Endodermal cell (in vitro differentiated cells): ENCODE results near the gene ARL6IP1. TPM values are rescaled to one million over a fixed set of nuclear protein-coding genes. Genes with fewer than 3 reads are reported as not detected.

Experiments
- DNase-seq: peaks from one replicate; pipeline ENCODE4 v3.0.0-alpha.2; 2017
- H3K27ac ChIP-seq: 2 replicates; pipeline ENCODE4 v1.5.1; 2013; ENCODE audit warnings: mild to moderate bottlenecking, low read depth, low read length, moderate library complexity
- H3K27me3 ChIP-seq: 2 replicates; pipeline ENCODE4 v1.6.1; 2013; ENCODE audit warnings: mild to moderate bottlenecking, low read length, moderate library complexity; ENCODE audit not compliant: insufficient read depth, control insufficient read depth, poor library complexity, severe bottlenecking
- H3K36me3 ChIP-seq: 2 replicates; pipeline ENCODE4 v1.7.0; 2013; ENCODE audit warnings: mild to moderate bottlenecking, low read length, moderate library complexity; ENCODE audit not compliant: control insufficient read depth, insufficient read depth
- H3K4me1 ChIP-seq: one replicate; pipeline ENCODE4 v1.7.0; 2013; ENCODE audit warnings: low read length; ENCODE audit not compliant: control insufficient read depth, insufficient read depth
- H3K4me3 ChIP-seq: 2 replicates; pipeline ENCODE4 v1.5.1; 2013; ENCODE audit warnings: mild to moderate bottlenecking, low read length, moderate library complexity
- H3K9ac ChIP-seq: 2 replicates; pipeline ENCODE4 v1.6.1; 2013; ENCODE audit warnings: mild to moderate bottlenecking, low read length, moderate library complexity; ENCODE audit not compliant: poor library complexity, severe bottlenecking; ENCODE audit errors: extremely low read depth
- H3K9me3 ChIP-seq: 2 replicates; pipeline ENCODE4 v1.6.1; 2013; ENCODE audit warnings: mild to moderate bottlenecking, low read length, moderate library complexity; ENCODE audit not compliant: control insufficient read depth
- H3K27ac Mint-ChIP-seq: 2 replicates; pipeline ENCODE4 v1.8.0; 2020; ENCODE audit warnings: mixed read lengths
- H3K27me3 Mint-ChIP-seq: 2 replicates; pipeline ENCODE4 v1.8.0; 2021; ENCODE audit warnings: mild to moderate bottlenecking, mixed read lengths; ENCODE audit not compliant: insufficient read depth
- H3K36me3 Mint-ChIP-seq: 2 replicates; pipeline ENCODE4 v1.8.0; 2020; ENCODE audit warnings: low read depth, mixed read lengths
- H3K4me1 Mint-ChIP-seq: 2 replicates; pipeline ENCODE4 v1.8.0; 2020; ENCODE audit warnings: mixed read lengths
- H3K4me3 Mint-ChIP-seq: 2 replicates; pipeline ENCODE4 v1.8.0; 2020; ENCODE audit warnings: mild to moderate bottlenecking, moderate library complexity, mixed read lengths
- H3K9me3 Mint-ChIP-seq: 2 replicates; pipeline ENCODE4 v1.8.0; 2020; ENCODE audit warnings: mild to moderate bottlenecking, mixed read lengths
- CTCF ChIP-seq: fragments of 200-600 bp; sonication (generic); conservative IDR thresholded peaks from 2 replicates; pipeline ENCODE4 v1.5.0; 2021; ENCODE audit warnings: antibody characterized with exemption, mild to moderate bottlenecking
- WGBS, 2 experiments: methylation state at CpG; one replicate each; pipeline versions ENCODE4 v1.1.5 to v1.1.7; 2013; ENCODE audit warnings: missing lambda C conversion rate in 2 of 2, mixed read lengths in 1 of 2; ENCODE audit not compliant: insufficient coverage in 1 of 2, insufficient read length in 1 of 2; 5-methylcytosine and 5-hydroxymethylcytosine counted together
- total RNA-seq, 2 donors: library from RNA; stranded (reverse); fragmentation: NEBNext Ultra II Directional in 1 of 2; extraction: Animal tissue kit (Norgen Biotek cat#: 25700) in 1 of 2; gene quantifications; 2 replicates in 1 of 2; 3 replicates in 1 of 2; pipeline ENCODE4 v1.2.1, GENCODE V29; 2021

Gene ARL6IP1
- total RNA-seq, 2 donors from 2014 or later: 331 to 334 TPM

- DNase-seq: no peak
- Mint-ChIP-seq H3K9me3 (no peaks in the 10 kb centered on the region), H3K27ac (peak overlapping the region; percentile 12), H3K27me3 (no peaks in the 10 kb centered on the region), H3K4me1 (peaks cover 13% of the 10 kb centered on the region), H3K4me3 (no peak overlapping the region), H3K36me3 (peaks cover 64% of the 10 kb centered on the region)
- H3K9ac ChIP-seq: no peak overlapping the region
- no peaks in the 10 kb centered on the region for H3K27me3 ChIP-seq
- no peaks in the 10 kb centered on the region for H3K9me3 ChIP-seq
- WGBS, 2 experiments: 87 to 100% methylated on average over 1 of the region's 1 CpG
- H3K36me3 ChIP-seq: peaks cover 81% of the 10 kb centered on the region
- H3K27ac ChIP-seq: no peak overlapping the region
- peak overlapping the region; percentile 53 for H3K4me3 ChIP-seq
- TF ChIP-seq CTCF: no peak
- H3K4me1 ChIP-seq: peaks cover 6% of the 10 kb centered on the region
Observed at GRCh38 chr16:18796377-18796776, 5.0 kb downstream of the ARL6IP1 start.

GRCh38 chr16:18792836-18793433, 8.4 kb downstream of the ARL6IP1 start:
- Mint-ChIP-seq H3K4me3 (no peak overlapping the region), H3K9me3 (peaks cover 3% of the 10 kb centered on the region), H3K4me1 (peaks cover 13% of the 10 kb centered on the region), H3K36me3 (peaks cover 81% of the 10 kb centered on the region), H3K27ac (no peak overlapping the region), H3K27me3 (no peaks in the 10 kb centered on the region)
- no peaks in the 10 kb centered on the region for H3K4me1 ChIP-seq
- H3K27me3 ChIP-seq: no peaks in the 10 kb centered on the region
- no peak for TF ChIP-seq CTCF
- no peak overlapping the region for H3K4me3 ChIP-seq
- H3K9ac ChIP-seq: no peak overlapping the region
- H3K9me3 ChIP-seq: no peaks in the 10 kb centered on the region
- 92 to 94% methylated on average over 10 to 11 of the region's 11 CpGs for WGBS, 2 experiments
- DNase-seq: no peak
- H3K27ac ChIP-seq: no peak overlapping the region
- peaks cover 83% of the 10 kb centered on the region for H3K36me3 ChIP-seq

GRCh38 chr16:18789850-18790706, 11.3 kb downstream of the ARL6IP1 start, which contains the start of gene RPS15A:
RPS15A (minus strand) TSS chr16:18790334; CDS start chr16:18789113, 1,221 bp downstream.
- 4 to 9% methylated on average over 47 to 60 of the region's 60 CpGs for WGBS, 2 experiments
- H3K36me3 ChIP-seq: peaks cover 83% of the 10 kb centered on the region

More at GRCh38 chr16:18789850-18790706, 11.3 kb downstream of the ARL6IP1 start, which contains the start of gene RPS15A:
- Mint-ChIP-seq H3K9me3 (peaks cover 3% of the 10 kb centered on the region), H3K27me3 (no peaks in the 10 kb centered on the region), H3K27ac (peak within 1 kb of the TSS; percentile 96), H3K4me3 (peak within 1 kb of the TSS; percentile 94), H3K4me1 (peaks cover 34% of the 10 kb centered on the region), H3K36me3 (peaks cover 87% of the 10 kb centered on the region)
- Histone ChIP-seq H3K27ac (peak within 1 kb of the TSS; percentile 90), H3K9ac (peak within 1 kb of the TSS; percentile 98), H3K27me3 (no peaks in the 10 kb centered on the region), H3K4me3 (peak within 1 kb of the TSS; percentile 95), H3K4me1 (peaks cover 5% of the 10 kb centered on the region), H3K9me3 (no peaks in the 10 kb centered on the region)
- DNase-seq: peak; percentile 98
- no peak for TF ChIP-seq CTCF
